ENCODE results near the gene TRABD2B.

TRABD2B gene

GRCh38 chr1:47906527-47907176 is 90.5 kb downstream of the TRABD2B start:
- DNase-seq, result no peak

- no peak for DNase-seq
Observed at GRCh38 chr1:47906009-47906432, 91.2 kb downstream of the TRABD2B start.

GRCh38 chr1:47903723-47904122 is 93.5 kb downstream of the TRABD2B start:
- no peak for DNase-seq

GRCh38 chr1:47901001-47901575 is 96.1 kb downstream of the TRABD2B start:
- no peak for DNase-seq

- DNase-seq, result no peak
Observed at GRCh38 chr1:47898133-47898845, 98.9 kb downstream of the TRABD2B start.

- DNase-seq, result no peak
Observed at GRCh38 chr1:47895279-47896125, 101.7 kb downstream of the TRABD2B start.

- DNase-seq, result peak; percentile 59 to 81 (median 74)
Observed at GRCh38 chr1:47894410-47895278, 102.5 kb downstream of the TRABD2B start.

GRCh38 chr1:47893412-47893811 is 103.8 kb downstream of the TRABD2B start:
- DNase-seq, result no peak

GRCh38 chr1:47890779-47891178 is 106.4 kb downstream of the TRABD2B start:
- no peak for DNase-seq

GRCh38 chr1:47888294-47888629 is 108.9 kb downstream of the TRABD2B start:
- no peak for DNase-seq

GRCh38 chr1:47887475-47888293 is 109.5 kb downstream of the TRABD2B start:
- no peak for DNase-seq

GRCh38 chr1:47887060-47887459 is 110.1 kb downstream of the TRABD2B start:
- no peak for DNase-seq

- DNase-seq, result no peak
Observed at GRCh38 chr1:47886141-47886540, 111.0 kb downstream of the TRABD2B start.

- DNase-seq, result no peak
Observed at GRCh38 chr1:47885062-47885830, 111.9 kb downstream of the TRABD2B start.

GRCh38 chr1:47883963-47884362 is 113.2 kb downstream of the TRABD2B start:
- no peak for DNase-seq

- DNase-seq, result no peak
Observed at GRCh38 chr1:47881505-47882442, 115.4 kb downstream of the TRABD2B start.

GRCh38 chr1:47876587-47876963 is 120.6 kb downstream of the TRABD2B start:
- no peak for DNase-seq

- DNase-seq, result no peak
Observed at GRCh38 chr1:47875831-47876586, 121.2 kb downstream of the TRABD2B start.

GRCh38 chr1:47875036-47875435 is 122.1 kb downstream of the TRABD2B start:
- no peak for DNase-seq
